Upper lobe of left lung (tissue), 6 donors: ENCODE measurements around the gene FER. TPM values are rescaled to one million over a fixed set of nuclear protein-coding genes. Genes with fewer than 3 reads are reported as not detected.
"Not testable (repeated sequence)": the region's sequence is repeated elsewhere in the genome, so short reads cannot be mapped to it uniquely, and the experiment has no call there.

Source experiments
- ATAC-seq, 2 donors: fragments of 200-7000 bp; cut with Tn5 transposase; one replicate each; pipeline ENCODE4 v1.9.1; 2022; ENCODE audit warnings: mild to moderate bottlenecking in 2 of 2, moderate library complexity in 2 of 2; ENCODE audit not compliant: low FRiP score in 2 of 2
- DNase-seq, 2 donors: peaks; one replicate each; pipeline ENCODE4 v3.0.0-alpha.2; 2019 to 2020
- H3K27ac ChIP-seq, 4 donors: fragments of 200-600 bp; sonication (generic); one replicate each; pipeline ENCODE4 v1.5.1; 2016 to 2019
- H3K27me3 ChIP-seq, 4 donors: fragments of 200-600 bp; sonication (generic); one replicate each; pipeline ENCODE4 v1.5.1; 2017 to 2019
- H3K36me3 ChIP-seq, 4 donors: fragments of 200-600 bp; sonication (generic); one replicate each; pipeline ENCODE4 v1.5.1; 2016 to 2019
- H3K4me1 ChIP-seq, 4 donors: fragments of 200-600 bp; sonication (generic); one replicate each; pipeline ENCODE4 v1.5.1; 2018 to 2019
- H3K4me3 ChIP-seq, 4 donors: fragments of 200-600 bp; sonication (generic); one replicate each; pipeline ENCODE4 v1.5.1; 2017 to 2019; ENCODE audit warnings: mild to moderate bottlenecking in 2 of 4, moderate library complexity in 1 of 4
- H3K9me3 ChIP-seq, 4 donors: fragments of 200-600 bp; sonication (generic); one replicate each; pipeline ENCODE4 v1.5.1; 2018 to 2019
- EP300 ChIP-seq, 4 donors: sonication (generic); formaldehyde crosslinking; IDR thresholded peaks; one replicate each; pipeline ENCODE4 v1.5.1; 2017; ENCODE audit warnings: antibody characterized with exemption in 4 of 4, control low read depth in 2 of 4
- POLR2A ChIP-seq, 4 donors: fragments of 450-650 bp; IDR thresholded peaks; one replicate each; pipeline ENCODE4 v1.5.1; 2016 to 2017; ENCODE audit warnings: antibody characterized with exemption in 4 of 4, mild to moderate bottlenecking in 2 of 4
- POLR2AphosphoS5 ChIP-seq, 2 donors: sonication (generic); formaldehyde crosslinking; IDR thresholded peaks; one replicate each; pipeline ENCODE4 v1.5.1; 2017; ENCODE audit warnings: antibody characterized with exemption in 2 of 2
- WGBS, 2 donors: methylation state at CpG; one replicate each; pipeline ENCODE4 v1.1.5; 2017 to 2018; 5-methylcytosine and 5-hydroxymethylcytosine counted together
- total RNA-seq, 6 donors: library from RNA; depleted of rRNA in 4 of 6; stranded (reverse); fragments of >200 nt in 4 of 6; gene quantifications; one replicate each; pipeline versions ENCODE4 v1.1.0 to v1.2.1, GENCODE V29; 2016 to 2021
- TF ChIP-seq, protein P1 (sequence below), 6 experiments: fragments of 450-650 bp in 4 of 6; fragments of 200-600 bp in 2 of 6; sonication (generic) in 2 of 6; IDR thresholded peaks; one replicate each; pipeline ENCODE4 v1.5.1; 2016 to 2019; ENCODE audit warnings: antibody characterized with exemption in 6 of 6
- donor health status: DM: no; HTN: no; CAD: no; lungs with moderate emphysema.
- donor health status: DM: no; HTN: yes; CAD: no; lungs with severe emphysema.

Gene FER
- total RNA-seq, 6 donors from 2014 or later: 17.6 to 55.5 (median 27.9) TPM

DNA sequence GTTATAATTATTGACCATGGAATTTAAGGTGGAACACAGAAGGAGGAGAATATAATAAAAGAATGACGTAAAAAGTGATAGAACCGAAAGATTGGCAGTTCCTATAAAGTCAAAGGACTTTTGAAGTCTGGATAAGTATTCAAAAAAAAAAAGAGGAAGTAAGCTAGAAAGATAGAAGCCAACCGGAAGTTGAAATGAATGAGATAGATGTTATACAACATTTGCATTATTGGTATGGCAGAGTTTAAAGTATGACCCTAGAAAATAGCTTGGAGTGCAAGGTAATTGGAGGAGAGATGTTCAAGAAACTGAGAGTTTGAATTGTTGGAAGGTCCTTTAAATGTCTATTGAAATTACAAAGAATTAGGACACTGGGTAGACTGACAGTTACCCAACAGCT, 293.6 kb downstream of the FER start:
- no peak overlapping the region for H3K4me3 ChIP-seq
- TF ChIP-seq EP300 (IDR thresholded peaks at IDR 0.05) (no peak), POLR2A (IDR thresholded peaks at IDR 0.05) (no peak), POLR2AphosphoS5 (IDR thresholded peaks at IDR 0.05) (no peak)
- TF ChIP-seq, protein P1, sequence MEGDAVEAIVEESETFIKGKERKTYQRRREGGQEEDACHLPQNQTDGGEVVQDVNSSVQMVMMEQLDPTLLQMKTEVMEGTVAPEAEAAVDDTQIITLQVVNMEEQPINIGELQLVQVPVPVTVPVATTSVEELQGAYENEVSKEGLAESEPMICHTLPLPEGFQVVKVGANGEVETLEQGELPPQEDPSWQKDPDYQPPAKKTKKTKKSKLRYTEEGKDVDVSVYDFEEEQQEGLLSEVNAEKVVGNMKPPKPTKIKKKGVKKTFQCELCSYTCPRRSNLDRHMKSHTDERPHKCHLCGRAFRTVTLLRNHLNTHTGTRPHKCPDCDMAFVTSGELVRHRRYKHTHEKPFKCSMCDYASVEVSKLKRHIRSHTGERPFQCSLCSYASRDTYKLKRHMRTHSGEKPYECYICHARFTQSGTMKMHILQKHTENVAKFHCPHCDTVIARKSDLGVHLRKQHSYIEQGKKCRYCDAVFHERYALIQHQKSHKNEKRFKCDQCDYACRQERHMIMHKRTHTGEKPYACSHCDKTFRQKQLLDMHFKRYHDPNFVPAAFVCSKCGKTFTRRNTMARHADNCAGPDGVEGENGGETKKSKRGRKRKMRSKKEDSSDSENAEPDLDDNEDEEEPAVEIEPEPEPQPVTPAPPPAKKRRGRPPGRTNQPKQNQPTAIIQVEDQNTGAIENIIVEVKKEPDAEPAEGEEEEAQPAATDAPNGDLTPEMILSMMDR (IDR thresholded peaks at IDR 0.05): no peak
- ATAC-seq (no peak), DNase-seq (no peak)
- no peaks in the 10 kb centered on the region for H3K4me1 ChIP-seq
- no peaks in the 10 kb centered on the region for H3K9me3 ChIP-seq
- H3K36me3 ChIP-seq: no peaks in the 10 kb centered on the region
- no peak overlapping the region for H3K27ac ChIP-seq
- 74 to 82% methylated on average over 3 of the region's 3 CpGs for WGBS, 2 donors
- H3K27me3 ChIP-seq: no peaks in the 10 kb centered on the region

DNA sequence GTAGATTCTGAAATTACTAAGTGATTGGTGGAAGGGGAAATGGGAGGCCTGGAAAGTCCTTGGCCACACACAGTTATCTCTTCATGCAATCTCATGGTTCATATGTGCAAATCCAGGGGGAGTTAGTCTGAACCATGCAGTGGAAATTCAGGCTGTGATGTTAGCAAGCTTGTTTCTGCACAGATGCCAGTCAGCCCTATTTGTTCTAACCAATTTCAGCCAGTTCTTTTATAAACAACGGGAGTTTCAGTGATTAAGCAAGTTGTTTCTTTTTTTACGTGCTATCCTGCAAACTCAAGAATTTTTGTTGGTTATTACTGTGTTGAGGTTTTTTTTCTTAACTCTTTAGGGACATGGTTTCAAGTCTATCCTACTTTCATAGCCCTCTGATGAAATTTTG, 298.0 kb downstream of the FER start:
- no peak for ATAC-seq
- H3K9me3 ChIP-seq: no peaks in the 10 kb centered on the region

DNA sequence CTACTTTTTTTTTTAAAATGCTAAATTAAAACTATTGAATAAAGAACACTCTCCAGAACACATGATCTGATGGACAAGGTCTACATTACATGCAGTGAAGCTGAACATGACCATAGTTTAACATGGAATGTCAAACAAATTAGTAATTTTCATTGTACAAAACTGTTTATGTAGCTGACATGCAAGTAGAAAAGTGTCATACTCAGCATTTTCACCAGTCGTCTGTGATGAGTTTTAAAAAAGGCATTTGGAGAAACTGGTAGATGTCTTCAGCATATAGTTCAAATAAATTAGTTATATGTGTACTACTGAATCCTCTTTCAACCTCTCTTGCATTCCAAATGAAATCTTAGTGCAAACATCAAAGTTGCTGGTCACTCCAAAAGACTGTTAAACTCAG, 301.9 kb downstream of the FER start:
- no peaks in the 10 kb centered on the region for H3K4me1 ChIP-seq
- no peaks in the 10 kb centered on the region for H3K36me3 ChIP-seq
- no peak for ATAC-seq
- no peaks in the 10 kb centered on the region for H3K27me3 ChIP-seq
- 70 to 77% methylated on average over 1 of the region's 1 CpG for WGBS, 2 donors
- H3K9me3 ChIP-seq: no peaks in the 10 kb centered on the region
- no peak overlapping the region for H3K27ac ChIP-seq
- no peak overlapping the region for H3K4me3 ChIP-seq
- DNase-seq: no peak
- TF ChIP-seq, protein P1 (IDR thresholded peaks at IDR 0.05): no peak
- TF ChIP-seq POLR2AphosphoS5 (IDR thresholded peaks at IDR 0.05) (no peak), EP300 (IDR thresholded peaks at IDR 0.05) (no peak), POLR2A (IDR thresholded peaks at IDR 0.05) (no peak)

More for the DNA sequence above, 298.0 kb downstream of the FER start:
- WGBS, 2 donors: 58 to 59% methylated on average over 2 of the region's 2 CpGs
- TF ChIP-seq EP300 (IDR thresholded peaks at IDR 0.05): no peak
- TF ChIP-seq POLR2A (IDR thresholded peaks at IDR 0.05): no peak
- TF ChIP-seq, protein P1 (IDR thresholded peaks at IDR 0.05): no peak
- TF ChIP-seq POLR2AphosphoS5 (IDR thresholded peaks at IDR 0.05): no peak
- no peak for DNase-seq
- H3K4me3 ChIP-seq: no peak overlapping the region
- no peaks in the 10 kb centered on the region for H3K4me1 ChIP-seq
- no peaks in the 10 kb centered on the region for H3K36me3 ChIP-seq
- no peak overlapping the region for H3K27ac ChIP-seq
- H3K27me3 ChIP-seq: no peaks in the 10 kb centered on the region

DNA sequence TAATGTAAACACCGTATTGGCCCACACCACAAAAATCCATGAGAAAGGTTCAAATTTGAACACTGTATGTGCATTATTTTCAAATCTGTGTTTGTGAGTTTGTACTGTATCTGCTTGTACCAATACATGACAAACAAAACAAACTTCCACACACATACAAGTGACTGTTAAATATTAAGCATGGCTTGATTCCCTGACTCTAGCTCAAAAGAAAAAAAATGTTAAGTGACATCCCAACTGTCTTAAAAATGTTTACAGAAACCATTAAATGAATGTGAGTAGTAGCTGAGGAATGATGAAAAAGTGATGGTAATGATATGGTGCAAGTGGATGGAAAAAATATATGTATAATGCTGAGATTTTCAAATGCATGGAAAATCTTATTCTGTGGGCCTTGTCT, 302.6 kb downstream of the FER start:
- not testable (repeated sequence) for H3K9me3 ChIP-seq, H3K27me3 ChIP-seq, H3K36me3 ChIP-seq, ATAC-seq, H3K4me1 ChIP-seq, H3K27ac ChIP-seq, DNase-seq, H3K4me3 ChIP-seq
- 42 to 84% methylated on average over 1 of the region's 1 CpG for WGBS, 2 donors

DNA sequence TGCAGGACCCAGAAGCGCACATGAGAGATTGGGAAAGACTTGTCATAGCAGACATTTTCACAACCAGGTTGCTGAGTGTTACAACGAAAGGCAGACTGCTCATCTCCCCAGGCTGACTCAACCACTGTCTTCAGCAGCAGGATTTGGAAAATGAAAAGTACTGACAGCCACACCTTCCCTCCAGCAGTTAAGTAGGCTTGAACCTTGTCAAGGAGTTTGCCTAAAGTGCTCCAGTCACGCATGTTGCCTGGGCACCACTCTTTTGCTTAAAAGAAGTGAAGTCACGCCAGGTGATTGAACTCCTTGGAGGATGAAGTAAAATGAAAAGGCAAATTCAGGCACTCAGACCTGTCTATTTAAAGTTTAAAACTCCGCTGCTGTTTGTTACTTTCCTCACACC, 304.5 kb downstream of the FER start:
- H3K9me3 ChIP-seq, H3K4me3 ChIP-seq, H3K27ac ChIP-seq, H3K27me3 ChIP-seq, H3K4me1 ChIP-seq, ATAC-seq, H3K36me3 ChIP-seq: not testable (repeated sequence)
- 72 to 80% methylated on average over 5 of the region's 5 CpGs for WGBS, 2 donors
- DNase-seq: peak in 1 of 2 donors; percentile 36

DNA sequence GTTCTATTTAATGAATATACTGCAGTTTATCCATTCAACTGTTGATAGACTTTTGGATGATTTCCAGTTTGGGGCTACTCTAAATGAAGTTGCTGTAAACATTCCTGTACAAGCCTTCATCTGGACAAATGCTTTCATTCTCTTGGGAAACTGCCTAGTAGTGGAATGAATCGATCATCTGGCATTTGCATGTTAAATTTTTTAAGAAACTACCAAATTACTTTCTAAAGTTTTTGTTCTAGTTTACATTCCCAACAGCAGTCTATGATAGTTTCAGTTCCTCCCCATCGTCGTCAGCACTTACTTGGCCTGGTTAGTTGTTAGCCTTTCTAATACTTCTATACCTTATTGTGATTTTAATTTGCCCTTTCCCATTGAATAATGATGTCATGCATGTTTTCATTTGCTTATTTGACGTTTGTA, 306.3 kb downstream of the FER start:
- no peaks in the 10 kb centered on the region for H3K9me3 ChIP-seq
- DNase-seq (no peak), ATAC-seq (no peak)
- peak overlapping the region in 1 of 4 donors; percentile 16 for H3K27ac ChIP-seq
- TF ChIP-seq, protein P1 (IDR thresholded peaks at IDR 0.05): no peak
- no peak for TF ChIP-seq POLR2A (IDR thresholded peaks at IDR 0.05)
- TF ChIP-seq EP300 (IDR thresholded peaks at IDR 0.05): no peak
- TF ChIP-seq POLR2AphosphoS5 (IDR thresholded peaks at IDR 0.05): no peak
- no peaks in the 10 kb centered on the region for H3K4me1 ChIP-seq
- H3K27me3 ChIP-seq: no peaks in the 10 kb centered on the region
- no peak overlapping the region for H3K4me3 ChIP-seq
- no peaks in the 10 kb centered on the region for H3K36me3 ChIP-seq
- WGBS, 2 donors: 62 to 71% methylated on average over 4 of the region's 4 CpGs
